GM18526 (cell line): ENCODE measurements around the gene RNF32.

Experiments used
- POLR2A ChIP-seq: IDR thresholded peaks from 3 replicates; pipeline ENCODE4 v1.6.1; 2011; ENCODE audit not compliant: insufficient read length; ENCODE audit errors: extremely low read depth

The RNF32 gene

DNA sequence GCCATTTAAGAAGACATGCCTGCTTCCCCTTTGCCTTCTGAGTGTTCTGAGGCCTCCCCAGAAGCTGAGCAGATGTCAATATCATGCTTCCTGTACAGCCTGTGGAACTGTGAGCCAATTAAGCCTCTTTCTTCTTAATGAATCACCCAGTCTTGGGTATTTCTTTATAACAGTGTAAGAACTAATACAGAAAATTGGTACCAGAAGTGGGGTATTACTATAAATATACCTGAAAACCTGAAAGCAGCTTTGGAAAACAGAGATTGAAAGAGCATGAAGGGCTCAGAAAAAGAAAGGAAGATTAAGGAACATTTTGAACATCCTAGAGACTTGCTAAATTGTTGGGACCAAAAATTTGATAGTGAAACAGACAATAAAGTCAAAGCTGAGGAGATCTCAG is 12.0 kb upstream of the RNF32 start:
- TF ChIP-seq POLR2A: no peak

DNA sequence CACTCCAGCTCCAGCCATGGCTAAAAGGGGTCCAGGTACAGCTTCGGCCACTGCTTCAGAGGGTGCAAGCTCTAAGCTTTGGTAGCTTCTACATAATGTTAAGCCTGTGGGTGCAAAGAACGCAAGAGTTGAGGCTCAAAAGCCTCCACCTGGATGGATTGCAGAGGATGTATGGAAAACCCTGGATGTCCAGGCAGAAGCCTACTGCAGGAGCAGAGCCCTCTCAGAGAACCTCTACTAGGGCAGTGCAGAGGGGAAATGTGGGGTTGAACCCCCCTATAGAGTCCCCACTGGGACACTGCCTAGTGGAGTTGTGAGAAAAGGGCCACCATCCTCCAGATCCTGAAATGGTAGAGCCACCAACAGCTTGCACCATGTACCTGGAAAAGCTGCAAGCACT is 10.7 kb upstream of the RNF32 start:
- no peak for TF ChIP-seq POLR2A

DNA sequence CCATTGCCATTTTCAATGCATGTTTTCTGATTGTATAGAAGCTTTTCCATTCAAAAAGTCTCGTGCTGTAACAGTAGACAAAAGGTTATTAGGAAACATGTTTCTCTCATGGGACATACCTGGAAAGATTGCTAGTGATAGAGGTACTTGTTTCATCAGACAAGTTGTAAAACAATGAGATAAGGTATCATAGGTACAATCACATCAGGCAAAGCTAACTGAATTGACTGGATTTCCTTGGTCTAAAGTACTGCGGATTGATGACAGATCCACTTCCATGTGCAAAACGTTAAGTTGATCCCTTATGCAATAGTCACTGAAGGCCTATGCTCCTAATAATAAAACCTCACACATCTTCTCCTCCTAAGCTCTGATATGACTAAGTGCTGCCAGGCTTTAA is 6.5 kb upstream of the RNF32 start:
- TF ChIP-seq POLR2A: no peak

DNA sequence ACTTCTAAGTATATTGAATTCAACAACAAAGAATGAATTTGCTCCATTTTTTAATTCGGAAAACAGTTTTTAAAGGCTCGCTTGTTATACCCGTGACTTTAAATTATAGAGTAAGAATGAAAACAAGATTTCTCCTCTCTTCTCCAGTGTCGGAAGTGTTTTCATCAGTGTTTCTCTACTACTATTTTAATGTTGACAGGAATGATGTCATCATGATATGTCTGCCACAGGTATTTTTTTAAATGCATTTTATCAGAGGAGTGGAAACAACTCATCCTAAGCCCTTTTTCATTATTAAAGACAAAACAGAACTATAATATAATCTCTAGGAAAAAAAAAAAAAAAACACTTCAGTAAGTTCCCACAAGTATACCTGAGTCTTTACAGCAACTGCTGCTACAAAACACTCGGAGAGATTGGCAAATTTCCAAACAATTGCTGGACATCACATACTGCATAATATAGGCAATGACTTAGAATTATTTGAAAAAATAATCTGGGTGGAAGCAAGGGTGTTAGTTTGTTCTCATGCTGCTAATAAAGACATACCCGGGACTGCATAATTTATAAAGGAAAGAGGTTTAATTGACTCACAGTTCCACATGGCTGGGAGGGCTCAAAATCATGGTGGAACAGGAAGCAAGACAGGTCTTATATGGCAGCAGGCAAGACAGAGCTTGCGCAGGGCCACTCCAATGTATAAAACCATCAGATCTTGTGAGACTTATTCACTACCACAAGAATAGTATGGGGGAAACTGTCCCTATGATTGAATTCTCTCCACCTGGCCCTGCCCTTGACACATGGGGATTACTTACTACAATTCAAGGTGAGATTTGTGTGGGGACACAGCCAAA is 4.8 kb upstream of the RNF32 start:
- TF ChIP-seq POLR2A: no peak

DNA sequence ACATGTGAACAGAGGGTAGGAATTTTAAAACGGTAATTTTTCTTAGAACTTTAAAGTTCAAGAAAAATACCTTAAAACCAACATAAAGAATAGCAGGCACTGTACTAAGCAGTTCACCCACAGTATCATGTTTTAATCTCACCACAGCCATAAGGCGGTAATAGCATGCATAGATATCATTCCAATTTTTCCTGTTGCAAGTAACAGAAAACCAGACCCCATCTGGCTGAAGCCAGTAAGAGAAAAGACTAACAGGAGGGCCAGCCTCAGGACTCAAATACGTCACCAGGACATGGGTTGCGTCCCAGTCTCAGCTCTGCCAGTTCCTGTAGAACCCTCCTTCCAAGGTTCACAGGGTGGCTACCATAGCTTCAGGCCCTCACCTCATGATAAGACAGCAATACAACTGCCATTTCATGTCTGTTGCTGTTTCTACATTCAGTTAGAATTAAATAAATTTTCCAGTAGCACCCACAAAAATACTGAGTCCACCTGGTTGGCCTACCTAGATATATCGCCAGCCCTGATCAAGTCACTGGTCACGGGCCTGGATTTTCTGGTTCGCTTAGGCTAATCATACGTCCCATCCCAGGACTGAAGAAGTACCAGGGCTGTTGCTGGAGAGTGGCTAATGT is 2.0 kb upstream of the RNF32 start:
- TF ChIP-seq POLR2A: no peak

DNA sequence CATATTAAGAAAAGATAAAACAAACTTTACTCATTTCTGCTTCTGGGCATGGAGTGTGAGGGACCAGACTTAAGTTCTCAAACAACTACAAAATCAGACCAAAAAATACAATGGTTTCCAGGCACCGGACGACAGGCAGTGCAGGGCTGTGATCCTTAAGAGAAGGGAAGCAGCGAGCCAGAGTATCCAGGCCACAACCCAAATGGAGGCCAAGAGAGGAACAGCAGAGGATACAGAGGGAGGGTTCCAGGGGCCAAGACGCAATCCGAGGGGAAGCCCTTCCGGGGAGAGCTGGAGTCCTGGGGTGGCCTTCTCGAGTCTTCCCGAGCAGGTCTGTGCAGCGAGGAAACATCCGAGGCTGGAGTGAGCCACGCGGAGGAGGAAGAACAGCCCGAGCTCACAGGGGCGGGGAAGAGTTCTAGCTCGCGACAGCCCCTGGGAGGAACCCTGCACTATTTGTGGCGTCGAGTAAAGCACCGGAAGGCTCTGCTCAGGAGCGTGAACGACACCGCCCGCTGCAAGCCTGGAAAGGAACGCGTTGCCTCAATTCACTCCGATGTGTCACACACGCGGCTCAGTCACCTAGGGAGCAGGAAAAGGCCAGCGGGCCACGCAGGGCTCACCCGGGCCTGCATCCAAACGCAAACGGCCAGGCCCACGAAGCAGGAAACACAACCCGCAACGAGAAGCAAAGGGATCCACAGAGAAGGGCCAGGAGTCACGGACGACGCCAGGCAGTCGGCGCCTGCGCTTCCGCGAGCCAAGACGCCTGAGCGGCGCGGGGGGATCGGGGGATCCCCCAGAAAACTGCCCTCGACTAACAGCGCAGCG is 933 bp upstream of the RNF32 start:
- no peak for TF ChIP-seq POLR2A

DNA sequence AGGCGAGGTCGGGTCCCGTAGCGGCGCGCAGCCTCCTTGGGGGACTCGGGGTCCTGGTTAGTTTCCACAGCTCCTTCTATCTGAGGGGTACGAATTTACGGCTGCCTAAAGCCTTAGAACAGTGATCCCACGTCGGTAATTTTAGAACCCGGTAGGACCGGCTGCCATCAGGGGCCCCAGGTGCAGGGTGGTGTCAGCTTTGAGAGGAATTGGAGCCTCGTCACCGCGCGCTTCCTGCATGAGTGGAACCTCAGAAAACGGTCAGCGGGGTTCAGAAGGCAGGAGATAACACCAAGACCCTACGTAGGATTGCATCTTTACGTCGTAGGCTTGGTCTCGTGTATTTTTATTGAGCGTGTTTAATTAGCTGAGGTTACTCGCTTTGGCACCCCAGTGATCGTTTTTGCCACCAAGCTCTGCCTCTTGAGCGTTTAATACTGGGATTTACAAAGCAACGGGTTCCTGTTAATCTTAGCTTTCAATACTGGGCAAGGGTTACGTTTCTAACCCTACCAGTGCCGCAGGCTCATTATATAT is 443 bp downstream of the RNF32 start:
- TF ChIP-seq POLR2A: no peak

DNA sequence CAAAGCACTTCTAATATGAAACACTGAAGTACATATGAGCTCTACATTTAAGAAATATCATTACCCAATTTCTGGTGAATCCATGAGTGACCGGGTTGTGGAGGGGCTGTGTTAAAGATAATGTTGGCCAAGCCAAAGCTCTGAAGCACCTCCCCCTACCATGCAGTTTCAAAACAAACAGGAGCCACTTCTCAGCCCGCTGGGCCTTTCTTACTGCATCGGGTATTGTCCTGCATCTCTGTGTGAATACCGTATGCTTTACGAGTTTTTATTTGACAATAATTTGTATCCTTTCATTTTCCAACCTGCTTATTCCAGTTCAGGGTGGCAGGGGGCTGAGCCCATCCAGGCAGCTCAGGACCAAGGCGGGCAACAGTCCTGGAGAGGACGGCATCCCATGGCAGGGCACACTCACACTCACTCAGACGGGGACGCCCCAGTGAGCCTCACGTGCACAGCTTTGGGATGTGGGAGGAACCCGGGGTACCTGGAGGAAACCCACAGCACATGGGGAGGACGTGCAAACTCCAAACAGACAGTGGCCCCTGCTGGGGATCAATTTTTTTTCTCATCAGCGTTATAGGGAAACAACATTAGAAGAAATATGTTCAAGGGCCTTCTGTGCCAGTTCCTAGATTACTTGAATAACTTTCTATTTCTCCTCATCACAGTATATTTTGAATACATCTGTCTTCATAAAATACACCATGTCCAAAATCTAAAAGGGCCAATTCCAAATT is 1.9 kb downstream of the RNF32 start:
- TF ChIP-seq POLR2A: no peak

DNA sequence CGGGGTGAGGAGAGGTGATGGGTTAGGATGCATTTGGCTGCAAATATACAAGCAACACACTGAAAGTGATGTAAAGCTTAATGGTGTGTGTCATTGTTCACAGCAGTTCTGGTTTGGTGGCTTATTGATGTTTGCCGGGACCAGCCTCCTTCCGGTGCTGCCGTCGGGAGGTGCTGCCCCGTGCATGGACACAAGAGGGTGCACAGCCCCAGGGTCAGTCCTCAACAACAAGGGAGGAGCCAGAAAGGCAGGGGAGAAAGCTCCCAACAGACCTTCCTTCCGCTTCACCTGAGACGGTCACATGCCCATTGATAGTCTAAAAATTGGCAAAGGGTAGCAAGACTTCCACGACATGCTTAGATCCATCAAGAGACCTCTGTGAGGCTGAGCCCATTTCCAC is 9.5 kb downstream of the RNF32 start:
- TF ChIP-seq POLR2A: no peak

DNA sequence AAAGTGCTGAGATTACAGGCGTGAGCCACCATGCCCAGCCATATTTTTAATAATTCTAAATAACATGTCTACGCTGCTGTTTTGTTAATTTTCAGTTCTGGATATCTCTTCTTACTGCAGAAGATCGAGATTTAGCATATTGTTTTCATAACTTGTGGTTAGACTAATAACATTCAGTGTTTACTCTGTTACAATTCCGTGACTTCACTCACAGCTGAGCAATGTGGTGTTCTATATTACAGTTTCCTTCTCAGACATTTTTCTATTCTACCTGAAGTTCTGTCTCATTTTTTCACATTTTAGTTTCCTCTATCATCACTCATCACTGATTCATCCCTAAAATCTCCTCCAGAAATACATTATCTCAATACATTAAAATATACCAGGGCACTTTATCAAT is 10.9 kb downstream of the RNF32 start:
- no peak for TF ChIP-seq POLR2A

DNA sequence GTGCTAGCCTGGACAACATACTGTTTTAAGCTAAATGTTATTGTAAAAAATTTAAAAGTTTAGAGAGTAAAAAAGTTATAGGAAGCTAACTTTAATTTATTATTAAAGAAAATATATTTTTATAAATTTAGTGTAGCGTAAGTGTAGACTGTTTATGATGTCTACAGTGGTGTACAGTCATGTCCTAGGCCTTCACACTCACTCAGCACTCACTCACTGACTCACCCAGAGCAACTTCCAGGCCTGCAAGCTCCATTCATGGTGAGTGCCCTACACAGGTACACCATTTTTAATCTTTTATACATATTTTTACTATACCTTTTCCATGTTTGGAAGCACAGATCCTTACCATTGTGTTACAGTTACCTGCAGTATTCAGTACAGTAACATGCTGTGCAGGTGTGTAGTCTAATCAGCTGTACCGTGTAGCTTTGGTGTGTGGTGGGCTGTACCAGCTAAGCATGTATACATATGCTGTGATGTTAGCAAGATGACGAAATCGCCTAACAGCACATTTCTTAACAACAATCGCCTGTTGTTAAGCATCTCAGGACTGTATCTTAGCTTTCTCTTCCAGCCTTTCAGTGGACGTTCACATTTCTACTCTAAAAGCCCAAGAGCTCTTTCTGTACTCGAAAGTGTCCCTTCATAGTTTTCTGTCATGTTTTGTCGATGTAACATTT is 12.5 kb downstream of the RNF32 start:
- no peak for TF ChIP-seq POLR2A

DNA sequence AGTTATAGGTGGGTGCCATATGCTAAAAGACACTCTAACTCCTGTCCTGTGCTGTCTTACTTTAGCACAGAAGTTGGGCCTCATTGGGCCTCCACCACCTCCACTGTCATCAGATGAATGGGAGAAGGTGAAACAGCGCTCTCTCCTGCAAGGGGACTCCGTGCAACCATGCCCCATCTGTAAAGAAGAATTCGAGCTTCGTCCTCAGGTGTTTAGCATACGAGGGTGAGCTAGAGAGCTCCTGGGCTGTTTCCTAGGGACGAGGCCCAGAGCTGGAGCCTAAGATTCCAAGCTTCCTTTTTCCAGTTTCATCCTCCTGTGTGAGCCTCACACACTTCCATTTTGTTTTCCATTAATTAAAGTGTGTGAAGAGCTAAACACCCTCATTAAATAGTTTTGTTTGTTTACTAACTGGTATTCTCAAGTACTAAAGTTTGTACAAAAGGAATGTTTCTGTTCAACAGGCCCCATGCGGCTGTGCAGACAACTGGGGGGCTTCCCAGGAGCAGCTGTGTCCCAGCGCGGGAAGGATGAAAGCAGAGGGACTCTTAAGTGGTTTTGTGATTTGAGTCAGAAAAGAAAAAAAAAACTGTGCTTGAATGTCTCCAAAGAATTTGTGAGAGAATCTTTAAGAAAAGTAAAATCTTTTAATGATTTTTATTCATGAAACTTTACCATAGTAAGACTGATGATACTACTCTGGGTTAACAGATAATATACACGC is 14.1 kb downstream of the RNF32 start:
- no peak for TF ChIP-seq POLR2A

DNA sequence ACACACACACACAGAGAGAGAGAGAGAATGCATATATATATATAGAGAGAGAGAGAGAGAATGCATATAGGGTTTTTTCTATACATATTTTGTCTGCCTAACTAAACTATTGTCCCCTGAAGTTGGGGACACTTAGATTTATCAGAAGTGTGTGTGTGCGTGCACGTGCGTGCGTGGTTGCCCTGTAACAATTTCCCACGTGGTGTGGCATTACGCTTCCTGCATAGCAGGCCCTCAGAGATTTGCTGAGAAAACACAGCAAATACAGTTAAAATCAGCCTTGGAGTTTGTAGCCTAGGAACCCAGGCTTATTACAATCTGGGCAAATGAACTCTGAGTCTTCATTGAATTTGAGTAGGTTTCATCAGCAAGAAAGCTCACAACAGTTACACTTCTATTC is 14.7 kb downstream of the RNF32 start:
- no peak for TF ChIP-seq POLR2A

DNA sequence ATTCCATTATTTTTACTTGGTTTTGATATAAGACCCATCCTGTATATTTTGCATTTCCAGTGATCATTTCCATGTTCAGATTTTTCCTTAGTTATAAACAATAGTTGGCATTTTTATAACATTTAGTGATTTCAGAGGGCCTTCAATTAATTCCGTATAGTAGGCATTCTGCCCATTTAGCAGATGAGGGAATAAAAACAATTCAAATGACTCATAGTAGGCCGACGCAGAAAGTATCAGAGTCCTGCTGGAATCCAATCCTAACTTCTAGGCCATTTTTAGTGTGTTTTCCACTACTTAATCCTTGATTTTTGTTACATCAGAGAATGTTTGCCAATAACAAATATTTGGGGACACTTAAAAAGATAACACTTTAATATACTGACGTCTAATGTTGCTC is 15.4 kb downstream of the RNF32 start:
- no peak for TF ChIP-seq POLR2A
